Endothelial cell of umbilical vein (primary cell): ENCODE measurements around the gene PABPC1L. TPM values are rescaled to one million over a fixed set of nuclear protein-coding genes. Genes with fewer than 3 reads are reported as not detected.

Source experiments
- BruUV-seq: library from RNA; stranded (reverse); fragments of 400-500 nt; replicated peaks from 2 replicates; lab custom pipeline; 2021; lab: Mats Ljungman, UMichigan
- CTCF ChIA-PET: fragments of 300-600, 350-600 bp; sonication (Branson Sonifier 250); formaldehyde crosslinking; loops from one replicate; lab custom pipeline; 2021; ENCODE audit warnings: antibody characterized with exemption, inconsistent platforms; lab: Charles Lee
- POLR2A ChIA-PET: fragments of 300-600, 350-600 bp; sonication (Branson Sonifier 250); formaldehyde crosslinking; loops from one replicate; lab custom pipeline; 2021; ENCODE audit warnings: antibody characterized with exemption, inconsistent platforms; lab: Charles Lee
- DNase-seq: peaks from one replicate; pipeline ENCODE4 v3.0.0-alpha.2; 2011; ENCODE audit warnings: low read depth, low spot score
- FAIRE-seq: peaks from 2 replicates; lab custom pipeline; 2011; peaks lifted over from hg19 to GRCh38; lab: Jason Lieb, UNC
- H2AFZ ChIP-seq: 2 replicates; pipeline ENCODE4 v1.6.0; 2012; ENCODE audit warnings: low read depth, low read length, control low read depth, inconsistent platforms
- H3K27ac ChIP-seq: 2 replicates; pipeline ENCODE4 v1.5.1; 2011; ENCODE audit warnings: low read depth, mild to moderate bottlenecking, control low read depth, low read length, moderate library complexity; ENCODE audit not compliant: insufficient read depth
- H3K27me3 ChIP-seq, 2 experiments: 2 replicates each; pipeline versions ENCODE4 v1.6.0 to v1.6.1; 2011; ENCODE audit warnings: low read length in 2 of 2, mixed read lengths in 1 of 2; ENCODE audit not compliant: control insufficient read depth in 2 of 2, insufficient read depth in 2 of 2
- H3K36me3 ChIP-seq, 2 experiments: 2 replicates in 1 of 2; 3 replicates in 1 of 2; pipeline ENCODE4 v1.5.1; 2011; ENCODE audit warnings: low read length in 2 of 2, mild to moderate bottlenecking in 1 of 2, moderate library complexity in 1 of 2; ENCODE audit not compliant: control insufficient read depth in 2 of 2, insufficient read depth in 2 of 2; ENCODE audit errors: extremely low read depth in 1 of 2
- H3K4me1 ChIP-seq: 3 replicates; pipeline ENCODE4 v1.5.1; 2011; ENCODE audit warnings: mild to moderate bottlenecking, low read length; ENCODE audit not compliant: control insufficient read depth, insufficient read depth; ENCODE audit errors: extremely low read depth
- H3K4me2 ChIP-seq: 2 replicates; pipeline ENCODE4 v1.6.1; 2011; ENCODE audit warnings: low read length, control low read depth, mixed read lengths; ENCODE audit not compliant: insufficient read depth
- H3K4me3 ChIP-seq, 3 experiments: fragments of 200-600 bp in 1 of 3; sonication (generic), shearing (Covaris generic) in 1 of 3; replicated peaks in 1 of 3; 2 replicates each; pipeline ENCODE4 v1.5.1; 2011 to 2016; ENCODE audit warnings: control low read depth in 3 of 3, low read length in 3 of 3, mild to moderate bottlenecking in 2 of 3, inconsistent platforms in 1 of 3, low read depth in 1 of 3, moderate library complexity in 1 of 3; ENCODE audit not compliant: insufficient read depth in 1 of 3
- H3K79me2 ChIP-seq: 2 replicates; pipeline ENCODE4 v1.6.0; 2012; ENCODE audit warnings: low read length, inconsistent platforms; ENCODE audit not compliant: control insufficient read depth, insufficient read depth
- H3K9ac ChIP-seq: replicated peaks from 2 replicates; pipeline ENCODE3; 2011; ENCODE audit warnings: low read length, control low read depth; ENCODE audit not compliant: insufficient read depth; ENCODE audit errors: extremely low read depth
- H3K9me1 ChIP-seq: replicated peaks from 3 replicates; pipeline ENCODE4 v1.6.0; 2011; ENCODE audit warnings: mild to moderate bottlenecking, low read length; ENCODE audit not compliant: control insufficient read depth, insufficient read depth; ENCODE audit errors: extremely low read depth
- H3K9me3 ChIP-seq: replicated peaks from 2 replicates; pipeline ENCODE4 v1.5.1; 2012; ENCODE audit warnings: low read length, inconsistent platforms; ENCODE audit not compliant: control insufficient read depth, insufficient read depth
- H4K20me1 ChIP-seq: replicated peaks from 2 replicates; pipeline ENCODE3; 2011; ENCODE audit warnings: mild to moderate bottlenecking, low read length; ENCODE audit not compliant: control insufficient read depth, insufficient read depth; ENCODE audit errors: extremely low read depth
- EZH2 ChIP-seq: IDR thresholded peaks from 2 replicates; pipeline ENCODE4 v1.6.1; 2012; ENCODE audit warnings: borderline replicate concordance, low read depth, mild to moderate bottlenecking, moderate library complexity, low read length, inconsistent platforms; ENCODE audit not compliant: severe bottlenecking
- FOS ChIP-seq: IDR thresholded peaks from 2 replicates; pipeline ENCODE4 v1.6.1; 2011; ENCODE audit warnings: mild to moderate bottlenecking, low read length, moderate library complexity, borderline replicate concordance; ENCODE audit not compliant: insufficient read depth
- GATA2 ChIP-seq: IDR thresholded peaks from 2 replicates; pipeline ENCODE4 v1.7.0; 2011; ENCODE audit warnings: low read depth, mild to moderate bottlenecking, moderate library complexity, mixed read lengths, low read length; ENCODE audit not compliant: insufficient read length, insufficient read depth
- JUN ChIP-seq: IDR thresholded peaks from 2 replicates; pipeline ENCODE4 v1.6.1; 2011; ENCODE audit warnings: borderline replicate concordance, low read depth; ENCODE audit not compliant: insufficient read length, insufficient read depth
- MAX ChIP-seq: IDR thresholded peaks from 2 replicates; pipeline ENCODE4 v1.6.1; 2011; ENCODE audit not compliant: insufficient read depth, insufficient read length
- MYC ChIP-seq: IDR thresholded peaks from one replicate; pipeline ENCODE4 v1.6.1; 2011; ENCODE audit warnings: mild to moderate bottlenecking, low read depth, low read length
- POLR2A ChIP-seq: IDR thresholded peaks from 2 replicates; pipeline ENCODE4 v1.6.1; 2012; ENCODE audit warnings: low read depth, mild to moderate bottlenecking, control low read depth, low read length
- POLR2AphosphoS5 ChIP-seq: IDR thresholded peaks from 2 replicates; pipeline ENCODE4 v1.6.1; 2012; ENCODE audit warnings: low read depth, mild to moderate bottlenecking, control low read depth, low read length, moderate library complexity; ENCODE audit not compliant: insufficient read depth
- dilution Hi-C: fragments of 300-500 bp; cut with MboI; formaldehyde crosslinking; loops from one replicate; pipeline ENCODE4 v1.15.0; 2019; ENCODE audit warnings: low sequenced_read_pairs; ENCODE audit not compliant: extremely low pct_ligation_motif_present
- intact Hi-C: fragments of 100-400 bp; cut with micrococcal nuclease; formaldehyde crosslinking; loops from one replicate; pipeline ENCODE4 v1.10.0; 2022
- polyA plus RNA-seq, 4 experiments: library from polyadenylated mRNA; depleted of rRNA in 3 of 4; stranded (reverse) in 3 of 4; unstranded in 1 of 4; fragments of >200 nt; gene quantifications; 2 replicates each; pipeline versions ENCODE4 v1.2.1 to v1.2.3, GENCODE V29; 2011 to 2012; ENCODE audit warnings: missing spikeins in 1 of 4
- total RNA-seq: library from RNA; stranded (reverse); gene quantifications from 2 replicates; pipeline ENCODE4 v1.2.3, GENCODE V29; 2021
- TF ChIP-seq, protein P1 (sequence below), 2 donors: IDR thresholded peaks; 1 replicate in 1 of 2; 2 replicates in 1 of 2; pipeline ENCODE4 v1.5.1; 2011; ENCODE audit warnings: low read length in 2 of 2, mild to moderate bottlenecking in 2 of 2, moderate library complexity in 2 of 2, control low read depth in 1 of 2, inconsistent platforms in 1 of 2, low read depth in 1 of 2; ENCODE audit not compliant: insufficient read depth in 1 of 2; ENCODE audit errors: extremely low read depth in 1 of 2

The PABPC1L gene
- total and polyA plus RNA-seq, 2 donors (not counting 3 experiments of a cell fraction or from before 2014, with no cell fraction given): 7.8 to 12.6 TPM

- peaks cover 32 to 49% of the 10 kb centered on the region in 2 experiments for H3K36me3 ChIP-seq
- H3K27me3 ChIP-seq: no peaks in the 10 kb centered on the region
- no peak overlapping the region for H3K9ac ChIP-seq
- no peak overlapping the region for H3K27ac ChIP-seq
- H3K4me2 ChIP-seq: no peak overlapping the region
- DNase-seq (no peak), FAIRE-seq (no peak)
- H3K79me2 ChIP-seq: peaks cover 2% of the 10 kb centered on the region
- no peaks in the 10 kb centered on the region for H3K4me1 ChIP-seq
- POLR2A ChIA-PET: no interaction called here
- CTCF ChIA-PET: interaction anchor here (1.0 kb wide), 1 partner anchor 9 kb away, joined by 5 read pairs; no protein-coding TSS in a partner anchor
- no peak overlapping the region for H3K4me3 ChIP-seq
- H4K20me1 ChIP-seq: no peaks in the 10 kb centered on the region
- H3K9me3 ChIP-seq: no peaks in the 10 kb centered on the region
- no TSS peak for BruUV-seq
- H2AFZ ChIP-seq: no peak overlapping the region
- H3K9me1 ChIP-seq: no peaks in the 10 kb centered on the region
- TF ChIP-seq EZH2 (no peak), FOS (no peak), GATA2 (no peak), JUN (no peak), MAX (no peak), POLR2A (no peak), MYC (no peak), POLR2AphosphoS5 (no peak)
- TF ChIP-seq, protein P1, sequence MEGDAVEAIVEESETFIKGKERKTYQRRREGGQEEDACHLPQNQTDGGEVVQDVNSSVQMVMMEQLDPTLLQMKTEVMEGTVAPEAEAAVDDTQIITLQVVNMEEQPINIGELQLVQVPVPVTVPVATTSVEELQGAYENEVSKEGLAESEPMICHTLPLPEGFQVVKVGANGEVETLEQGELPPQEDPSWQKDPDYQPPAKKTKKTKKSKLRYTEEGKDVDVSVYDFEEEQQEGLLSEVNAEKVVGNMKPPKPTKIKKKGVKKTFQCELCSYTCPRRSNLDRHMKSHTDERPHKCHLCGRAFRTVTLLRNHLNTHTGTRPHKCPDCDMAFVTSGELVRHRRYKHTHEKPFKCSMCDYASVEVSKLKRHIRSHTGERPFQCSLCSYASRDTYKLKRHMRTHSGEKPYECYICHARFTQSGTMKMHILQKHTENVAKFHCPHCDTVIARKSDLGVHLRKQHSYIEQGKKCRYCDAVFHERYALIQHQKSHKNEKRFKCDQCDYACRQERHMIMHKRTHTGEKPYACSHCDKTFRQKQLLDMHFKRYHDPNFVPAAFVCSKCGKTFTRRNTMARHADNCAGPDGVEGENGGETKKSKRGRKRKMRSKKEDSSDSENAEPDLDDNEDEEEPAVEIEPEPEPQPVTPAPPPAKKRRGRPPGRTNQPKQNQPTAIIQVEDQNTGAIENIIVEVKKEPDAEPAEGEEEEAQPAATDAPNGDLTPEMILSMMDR (IDR thresholded peaks at IDR 0.05; ENCODE audit: extremely low read depth in 1 of 2, insufficient read depth in 1 of 2, low read depth in 1 of 2, low read length in 2 of 2): no peak
- intact Hi-C loops (no loop called here), dilution Hi-C loops (no loop called here)
Measured at GRCh38 chr20:44946271-44946852, 36.5 kb downstream of the PABPC1L start.
